Right atrium auricular region (tissue), 2 donors: ENCODE measurements around the gene TCP11L2. TPM values are rescaled to one million over a fixed set of nuclear protein-coding genes. Genes with fewer than 3 reads are reported as not detected.

Experiments used
- DNase-seq: peaks from one replicate; pipeline ENCODE4 v3.0.0-alpha.2; 2019; ENCODE audit warnings: low spot score
- H3K27ac ChIP-seq, 2 donors: fragments of 200-600 bp; sonication (generic); 1 replicate in 1 of 2; 2 replicates in 1 of 2; pipeline ENCODE4 v1.5.1; 2016 to 2019
- H3K27me3 ChIP-seq, 2 donors: fragments of 200-600 bp; sonication (generic); one replicate each; pipeline versions ENCODE4 v1.5.1 to v1.6.0; 2017 to 2019
- H3K36me3 ChIP-seq: fragments of 200-600 bp; sonication (generic); one replicate; pipeline ENCODE4 v1.5.1; 2016
- H3K4me1 ChIP-seq, 2 donors: fragments of 200-600 bp; sonication (generic); one replicate each; pipeline versions ENCODE4 v1.5.1 to v1.6.0; 2017 to 2019
- H3K4me3 ChIP-seq, 2 donors: fragments of 200-600 bp; sonication (generic); 1 replicate in 1 of 2; 2 replicates in 1 of 2; pipeline ENCODE4 v1.5.1; 2017 to 2019; ENCODE audit warnings: mild to moderate bottlenecking in 1 of 2, moderate library complexity in 1 of 2
- H3K9me3 ChIP-seq, 2 donors: fragments of 200-600 bp; sonication (generic); one replicate each; pipeline ENCODE4 v1.5.1; 2019
- total RNA-seq, 2 donors: library from RNA; depleted of rRNA; stranded (reverse); fragments of >200 nt; gene quantifications; one replicate each; pipeline ENCODE4 v1.1.0, GENCODE V29; 2016
- TF ChIP-seq, protein P1 (sequence below), 2 donors: fragments of 200-600 bp; sonication (generic); IDR thresholded peaks; one replicate each; pipeline ENCODE4 v1.5.1; 2019; ENCODE audit warnings: antibody characterized with exemption in 2 of 2

TCP11L2 gene
- total RNA-seq, 2 donors from 2014 or later, result 34.0 to 59.1 TPM

DNA sequence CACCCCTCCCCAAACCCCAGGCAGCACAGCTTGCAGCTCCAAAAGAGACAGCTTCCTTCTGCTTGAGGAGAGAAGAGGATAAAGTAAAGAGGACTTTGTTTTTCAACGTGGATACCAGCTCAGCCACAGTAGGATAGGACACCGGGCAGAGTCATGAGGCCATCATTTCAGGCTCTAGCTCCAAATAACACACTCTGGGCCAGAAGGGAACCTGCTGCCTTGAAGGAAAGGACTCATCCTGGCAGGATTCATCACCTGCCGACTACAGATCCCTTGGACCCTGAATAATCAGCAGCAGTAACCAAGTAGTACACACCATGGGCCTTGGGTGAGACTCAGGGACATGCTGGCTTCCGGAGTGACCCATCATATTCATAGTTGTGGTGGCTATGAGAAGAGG, 44.3 kb upstream of the TCP11L2 start:
- Histone ChIP-seq H3K27ac (no peak overlapping the region), H3K4me1 (no peaks in the 10 kb centered on the region), H3K36me3 (no peaks in the 10 kb centered on the region), H3K4me3 (no peak overlapping the region), H3K27me3 (no peaks in the 10 kb centered on the region), H3K9me3 (no peaks in the 10 kb centered on the region)
- TF ChIP-seq, protein P1, sequence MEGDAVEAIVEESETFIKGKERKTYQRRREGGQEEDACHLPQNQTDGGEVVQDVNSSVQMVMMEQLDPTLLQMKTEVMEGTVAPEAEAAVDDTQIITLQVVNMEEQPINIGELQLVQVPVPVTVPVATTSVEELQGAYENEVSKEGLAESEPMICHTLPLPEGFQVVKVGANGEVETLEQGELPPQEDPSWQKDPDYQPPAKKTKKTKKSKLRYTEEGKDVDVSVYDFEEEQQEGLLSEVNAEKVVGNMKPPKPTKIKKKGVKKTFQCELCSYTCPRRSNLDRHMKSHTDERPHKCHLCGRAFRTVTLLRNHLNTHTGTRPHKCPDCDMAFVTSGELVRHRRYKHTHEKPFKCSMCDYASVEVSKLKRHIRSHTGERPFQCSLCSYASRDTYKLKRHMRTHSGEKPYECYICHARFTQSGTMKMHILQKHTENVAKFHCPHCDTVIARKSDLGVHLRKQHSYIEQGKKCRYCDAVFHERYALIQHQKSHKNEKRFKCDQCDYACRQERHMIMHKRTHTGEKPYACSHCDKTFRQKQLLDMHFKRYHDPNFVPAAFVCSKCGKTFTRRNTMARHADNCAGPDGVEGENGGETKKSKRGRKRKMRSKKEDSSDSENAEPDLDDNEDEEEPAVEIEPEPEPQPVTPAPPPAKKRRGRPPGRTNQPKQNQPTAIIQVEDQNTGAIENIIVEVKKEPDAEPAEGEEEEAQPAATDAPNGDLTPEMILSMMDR (IDR thresholded peaks at IDR 0.05), result no peak
- no peak for DNase-seq

DNA sequence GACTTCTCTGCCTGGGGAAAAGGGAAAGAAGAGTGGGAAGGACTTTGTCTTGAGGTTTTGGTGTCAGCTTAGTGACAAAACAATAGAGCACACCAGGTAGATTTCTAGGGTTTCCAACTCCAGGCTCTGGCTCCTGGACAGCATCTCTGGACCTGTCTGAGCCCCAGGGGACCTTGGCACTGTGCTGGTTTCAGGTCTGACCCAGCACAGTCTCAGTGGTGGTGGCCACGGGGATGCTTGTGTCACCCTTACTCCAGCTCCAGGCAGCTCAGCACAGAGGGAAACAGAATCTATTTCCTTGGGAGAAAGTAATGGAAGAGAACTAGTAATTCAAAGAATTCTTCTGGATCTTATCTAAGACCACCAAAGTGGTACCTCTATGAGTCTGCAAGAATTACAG, 43.6 kb upstream of the TCP11L2 start:
- Histone ChIP-seq H3K4me3 (no peak overlapping the region), H3K27me3 (no peaks in the 10 kb centered on the region), H3K9me3 (no peaks in the 10 kb centered on the region), H3K27ac (no peak overlapping the region), H3K36me3 (no peaks in the 10 kb centered on the region), H3K4me1 (no peaks in the 10 kb centered on the region)
- peak; percentile 40 for DNase-seq
- TF ChIP-seq, protein P1 (IDR thresholded peaks at IDR 0.05), result no peak

DNA sequence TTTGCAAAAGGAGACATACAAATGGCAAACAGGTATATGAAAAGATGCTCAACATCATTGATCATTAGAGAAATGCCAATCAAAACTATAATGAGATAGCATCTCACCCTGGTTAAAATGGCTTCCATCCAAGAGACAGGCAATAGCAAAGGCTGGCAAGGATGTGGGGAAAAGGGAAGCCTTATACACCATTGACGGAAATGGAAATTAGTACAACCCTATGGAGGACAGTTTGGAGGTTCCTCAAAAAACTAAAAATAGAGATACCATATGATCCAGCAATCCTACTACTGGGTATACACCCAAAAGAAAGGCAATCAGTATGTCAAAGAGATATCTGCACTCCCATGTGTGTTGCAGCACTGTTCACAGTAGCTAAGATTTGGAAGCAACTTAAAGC, 37.4 kb upstream of the TCP11L2 start:
- Histone ChIP-seq H3K4me1 (no peaks in the 10 kb centered on the region), H3K27ac (no peak overlapping the region), H3K9me3 (no peaks in the 10 kb centered on the region), H3K36me3 (no peaks in the 10 kb centered on the region), H3K4me3 (no peak overlapping the region), H3K27me3 (no peaks in the 10 kb centered on the region)
- DNase-seq, result no peak
- TF ChIP-seq, protein P1 (IDR thresholded peaks at IDR 0.05), result no peak

DNA sequence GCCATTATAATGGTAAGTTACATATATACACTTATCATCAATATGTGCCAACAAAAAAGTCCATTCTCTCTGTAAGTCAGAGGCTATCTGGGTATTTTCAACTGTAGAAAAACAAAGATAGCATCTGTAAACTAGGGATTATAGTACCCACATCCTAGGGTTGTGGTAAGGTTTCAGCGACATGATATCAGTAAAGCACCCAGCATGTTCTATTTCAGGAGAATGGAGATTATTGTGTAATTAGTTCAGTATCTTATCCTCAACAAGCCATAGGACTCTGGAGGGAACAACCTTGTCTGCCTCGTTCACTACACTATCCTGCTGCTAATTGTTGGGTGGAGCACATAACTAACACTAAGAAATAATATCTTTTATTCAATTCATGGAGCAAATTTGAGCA, 35.0 kb upstream of the TCP11L2 start:
- Histone ChIP-seq H3K9me3 (no peaks in the 10 kb centered on the region), H3K4me3 (no peak overlapping the region), H3K4me1 (no peaks in the 10 kb centered on the region), H3K36me3 (no peaks in the 10 kb centered on the region), H3K27ac (no peak overlapping the region), H3K27me3 (no peaks in the 10 kb centered on the region)
- no peak for DNase-seq
- TF ChIP-seq, protein P1 (IDR thresholded peaks at IDR 0.05), result no peak

DNA sequence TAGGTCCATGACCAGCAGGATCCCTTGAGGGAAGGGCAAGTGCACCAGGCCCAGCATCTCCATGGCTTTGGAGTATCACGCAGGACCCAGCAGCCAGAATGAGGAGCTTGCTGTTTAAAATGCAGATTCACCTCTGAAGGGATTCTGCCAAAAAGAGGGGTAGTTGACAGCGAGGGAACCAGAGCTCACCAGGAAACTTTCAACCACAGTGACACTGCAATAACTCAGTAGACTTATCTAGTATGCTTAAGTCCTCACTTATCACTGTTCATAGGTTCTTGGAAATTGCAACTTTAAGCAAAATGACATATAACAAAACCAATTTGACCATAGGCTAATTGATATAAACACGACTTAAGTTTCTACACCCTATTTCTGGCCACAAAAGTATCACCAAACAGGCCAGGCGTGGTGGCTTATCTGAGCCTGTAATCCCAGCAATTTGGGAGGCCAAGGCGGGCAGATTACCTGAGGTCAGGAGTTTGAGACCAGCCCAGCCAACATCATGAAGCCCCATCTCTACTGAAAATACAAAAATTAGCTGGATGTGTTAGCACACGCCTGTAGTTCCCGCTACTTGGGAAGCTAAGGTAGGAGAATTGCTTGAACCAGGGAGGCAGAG, 33.3 kb upstream of the TCP11L2 start:
- Histone ChIP-seq H3K4me3 (no peak overlapping the region), H3K27me3 (no peaks in the 10 kb centered on the region), H3K36me3 (no peaks in the 10 kb centered on the region), H3K27ac (no peak overlapping the region), H3K4me1 (no peaks in the 10 kb centered on the region), H3K9me3 (no peaks in the 10 kb centered on the region)
- no peak for DNase-seq
- TF ChIP-seq, protein P1 (IDR thresholded peaks at IDR 0.05), result no peak
